ENCODE results near the gene RAB27B.

RAB27B gene

GRCh38 chr18:54916507-54916906 lies 88.2 kb downstream of the RAB27B start:
- no peak for DNase-seq

DNA sequence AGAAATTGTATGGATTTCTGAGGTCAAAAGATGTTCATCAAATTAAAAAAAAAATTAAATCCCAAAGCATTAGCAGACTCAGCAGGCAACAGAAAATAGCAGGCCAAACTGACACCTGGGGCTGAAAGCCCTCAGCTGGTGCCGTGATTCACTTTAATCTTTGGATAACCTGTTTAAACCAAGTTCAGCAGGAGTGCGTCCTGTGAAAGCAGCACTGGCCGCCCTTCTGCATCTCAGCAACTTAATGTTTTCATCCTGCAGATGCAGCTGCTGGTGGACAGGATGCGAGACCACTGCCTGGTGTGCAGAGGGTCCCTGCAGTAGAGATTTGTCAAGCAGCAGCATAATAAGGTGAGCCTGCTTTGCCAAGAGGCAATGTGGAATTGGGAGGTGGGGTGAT lies 89.8 kb downstream of the RAB27B start:
- DNase-seq: no peak

DNA sequence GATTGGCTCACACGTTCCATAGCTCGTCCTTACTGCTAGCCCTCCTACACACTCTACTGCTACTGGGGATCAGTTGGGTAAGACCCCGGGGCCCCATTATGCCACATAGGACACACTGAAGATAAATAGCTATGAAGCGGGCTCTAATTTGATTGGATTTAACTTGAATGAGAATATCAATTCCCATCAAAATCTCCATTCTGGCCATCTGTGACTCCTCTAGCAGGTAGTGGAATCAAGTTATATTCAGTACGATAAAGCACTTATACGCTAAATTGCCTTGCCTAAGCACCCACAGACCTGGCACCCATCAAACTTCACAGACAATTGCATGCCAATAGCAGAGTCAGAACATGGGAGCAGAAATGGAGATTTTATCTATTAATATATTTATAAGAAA lies 91.1 kb downstream of the RAB27B start:
- no peak for DNase-seq

DNA sequence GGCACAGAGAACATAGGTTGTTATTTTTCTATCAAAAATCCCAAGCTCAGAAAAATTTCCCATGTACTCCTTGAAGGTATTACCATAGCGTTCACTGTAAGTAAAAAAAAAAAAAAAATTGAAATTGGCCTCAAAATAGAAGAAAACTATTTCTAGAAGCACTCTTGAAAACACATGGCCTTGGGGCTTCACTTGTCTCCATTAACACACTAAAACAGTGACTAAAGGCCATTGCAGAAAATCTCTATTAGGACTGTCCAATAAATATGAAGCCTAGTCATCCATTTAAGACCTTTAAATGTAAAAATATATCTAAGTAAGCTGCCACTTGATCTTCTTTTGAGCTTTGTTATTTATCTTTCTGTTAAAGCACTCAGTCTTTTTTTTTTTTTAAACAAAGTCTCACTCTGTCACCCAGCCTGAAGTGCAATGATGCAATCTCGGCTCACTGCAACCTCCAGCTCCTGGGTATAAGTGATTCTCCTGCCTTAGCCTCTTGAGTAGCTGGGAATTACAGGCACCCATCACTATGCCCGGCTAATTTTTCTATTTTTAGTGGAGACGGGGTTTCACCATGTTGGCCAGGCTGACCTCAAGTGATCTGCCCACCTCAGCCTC lies 95.2 kb downstream of the RAB27B start:
- no peak for DNase-seq

- DNase-seq: no peak
These were observed 96.7 kb downstream of the RAB27B start for GRCh38 chr18:54924948-54925347.

- DNase-seq: no peak
These were observed 98.5 kb downstream of the RAB27B start for GRCh38 chr18:54926593-54927325.

DNA sequence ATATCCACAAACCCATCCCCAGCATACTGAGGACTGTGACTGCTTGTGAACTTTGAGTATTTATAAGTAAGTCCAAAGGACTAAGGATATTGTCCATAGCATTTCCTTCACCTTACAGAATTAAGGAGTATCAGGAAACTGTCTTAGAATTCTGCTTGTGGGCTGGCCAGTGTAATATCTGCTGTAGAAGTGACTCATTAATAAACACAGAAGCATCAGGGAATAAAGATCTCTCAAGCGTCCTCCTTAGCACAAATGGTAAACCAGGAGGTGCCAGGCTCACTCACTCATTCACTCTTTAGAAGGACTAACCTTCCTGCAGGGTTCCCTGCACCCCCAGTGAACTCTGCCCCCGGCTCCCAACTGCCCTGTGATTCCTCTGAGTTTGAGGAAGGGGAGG lies 100.0 kb downstream of the RAB27B start:
- DNase-seq: no peak

GRCh38 chr18:54931152-54931551 lies 102.9 kb downstream of the RAB27B start:
- DNase-seq: no peak

DNA sequence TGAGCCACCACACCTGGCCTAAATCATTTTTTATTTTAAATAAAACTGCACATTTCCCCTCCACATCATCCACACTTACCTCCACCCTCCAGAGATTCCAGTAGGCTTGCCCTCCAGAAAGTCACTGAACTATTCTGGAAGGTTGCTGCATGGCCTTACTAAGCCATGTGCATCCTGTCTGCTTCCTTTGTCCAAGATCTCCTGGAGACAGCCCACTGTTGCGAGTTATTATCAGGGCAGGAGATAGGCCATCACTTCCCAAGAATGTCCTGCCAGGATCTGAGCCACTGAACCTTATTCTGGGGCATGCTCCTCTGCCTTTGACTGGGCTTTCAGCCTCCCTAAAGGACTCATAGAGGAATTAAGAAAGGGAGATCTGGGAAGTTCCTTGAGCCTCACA lies 104.2 kb downstream of the RAB27B start:
- no peak for DNase-seq

- DNase-seq: no peak
These were observed 110.2 kb downstream of the RAB27B start for GRCh38 chr18:54938506-54938905.

DNA sequence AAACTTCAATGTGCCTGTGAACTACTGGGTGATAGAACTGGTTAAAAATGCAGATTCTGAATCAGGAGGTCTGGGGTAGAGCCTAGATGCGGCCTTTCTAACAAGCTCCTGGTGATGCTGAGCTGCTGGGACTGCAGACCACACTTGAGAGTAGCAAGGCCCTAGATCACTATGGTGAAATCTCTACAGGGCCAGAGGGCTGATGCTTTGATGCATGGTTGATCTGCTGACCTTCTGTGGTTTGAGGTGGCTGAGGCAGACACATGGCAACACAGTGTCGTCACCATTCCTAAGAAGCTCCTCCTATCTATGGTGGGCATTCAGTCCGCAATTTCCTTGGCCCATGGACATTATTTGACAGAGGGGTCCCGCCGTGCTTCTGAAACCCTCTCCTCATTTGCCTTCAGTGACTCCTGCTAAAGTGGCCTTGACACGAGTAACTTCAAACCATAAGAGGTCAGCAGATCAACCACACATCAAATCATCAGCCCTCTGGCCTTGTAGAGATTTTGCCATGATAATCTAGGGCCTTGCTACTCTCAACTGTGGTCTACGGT lies 111.2 kb downstream of the RAB27B start:
- DNase-seq: no peak

- DNase-seq: no peak
These were observed 113.9 kb downstream of the RAB27B start for GRCh38 chr18:54942144-54942543.

DNA sequence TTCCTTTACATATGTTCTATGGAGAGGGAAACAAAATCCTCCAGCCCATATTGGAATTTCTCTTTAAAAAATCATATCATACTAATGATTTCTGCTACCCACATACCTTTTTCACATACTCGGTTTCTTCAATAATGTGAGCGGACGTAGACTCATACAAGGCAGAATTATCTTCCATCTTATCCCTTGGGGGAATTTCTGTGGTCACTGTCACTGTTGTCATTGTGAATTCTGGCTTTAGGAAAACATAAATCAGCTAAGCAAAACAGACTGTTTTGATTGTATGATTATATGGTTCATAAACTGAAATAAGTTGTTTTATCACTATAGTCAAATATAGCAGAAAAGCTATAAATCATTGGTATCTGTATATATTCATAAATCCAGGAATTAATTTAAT lies 114.3 kb downstream of the RAB27B start:
- no peak for DNase-seq

Data from stimulated activated CD4-positive, alpha-beta T cell treated with anti-CD3 and anti-CD28 coated beads, Interleukin-4, amount 100 ng/mL, for 1 hour (primary cell).